Naive thymus-derived CD8-positive, alpha-beta T cell (primary cell): ENCODE measurements around the gene AGO1. TPM values are rescaled to one million over a fixed set of nuclear protein-coding genes. Genes with fewer than 3 reads are reported as not detected.

Source experiments
- ATAC-seq, 2 donors: fragments of 150-1000 bp; cut with Tn5 transposase in 1 of 2; sonication (Bioruptor Pico), chemical (Tn5 transposase) in 1 of 2; 1 replicate in 1 of 2; 2 replicates in 1 of 2; pipeline ENCODE4 v1.10.0; 2021; ENCODE audit warnings: mild to moderate bottlenecking in 2 of 2, moderate library complexity in 2 of 2
- POLR2A ChIA-PET: fragments of 350-600 bp; sonication (Branson Sonifier 250); formaldehyde crosslinking; loops from one replicate; lab custom pipeline; 2021; ENCODE audit warnings: antibody characterized with exemption; lab: Charles Lee
- DNase-seq, 10 donors: peaks; one replicate each; pipeline versions ENCODE4 v3.0.0 to v3.0.0-alpha.2; 2020 to 2022
- H3K27ac Mint-ChIP-seq, 10 donors: one replicate each; pipeline ENCODE4 v1.8.0; 2020 to 2022; ENCODE audit warnings: mild to moderate bottlenecking in 10 of 10, mixed read lengths in 10 of 10, moderate library complexity in 4 of 10, inconsistent platforms in 1 of 10
- H3K27me3 Mint-ChIP-seq, 5 donors: one replicate each; pipeline ENCODE4 v1.8.0; 2021 to 2022; ENCODE audit warnings: mixed read lengths in 5 of 5
- H3K36me3 Mint-ChIP-seq, 3 donors: one replicate each; pipeline ENCODE4 v1.8.0; 2020 to 2022; ENCODE audit warnings: mixed read lengths in 3 of 3, mild to moderate bottlenecking in 2 of 3, inconsistent platforms in 1 of 3
- H3K4me1 Mint-ChIP-seq, 4 donors: one replicate each; pipeline ENCODE4 v1.8.0; 2021 to 2022; ENCODE audit warnings: mixed read lengths in 4 of 4
- H3K4me3 Mint-ChIP-seq, 10 donors: one replicate each; pipeline ENCODE4 v1.8.0; 2020 to 2022; ENCODE audit warnings: mild to moderate bottlenecking in 10 of 10, mixed read lengths in 10 of 10, moderate library complexity in 6 of 10, inconsistent platforms in 1 of 10
- H3K9me3 Mint-ChIP-seq, 9 donors: one replicate each; pipeline ENCODE4 v1.8.0; 2020 to 2022; ENCODE audit warnings: mixed read lengths in 9 of 9, mild to moderate bottlenecking in 3 of 9, inconsistent platforms in 1 of 9, moderate library complexity in 1 of 9
- polyA plus RNA-seq, 3 donors: library from polyadenylated mRNA; unstranded; fragments of 300-500 nt; fragmentation: Illumina TruSeq; gene quantifications; one replicate each; pipeline ENCODE4 v1.2.3, GENCODE V29; 2021
- total RNA-seq, 8 experiments: library from RNA in 2 of 8; stranded (reverse) in 2 of 8; gene quantifications; one replicate each; pipeline ENCODE4 v1.2.3 and lab custom pipeline; 2021 to 2026

The AGO1 gene
- total and polyA plus RNA-seq, 5 experiments from 2014 or later: 6.1 to 28.3 (median 9.9) TPM

GRCh38 chr1:35893051-35893879 lies 10.3 kb downstream of the AGO1 start:
- Mint-ChIP-seq H3K9me3 (no peaks in the 10 kb centered on the region), H3K4me3 (no peak overlapping the region), H3K27ac (peak overlapping the region in 1 of 10 donors; percentile 22), H3K36me3 (peaks cover 0 to 93% (median 8%) of the 10 kb centered on the region in 3 donors), H3K4me1 (peaks cover 0 to 13% (median 2%) of the 10 kb centered on the region in 4 donors), H3K27me3 (no peaks in the 10 kb centered on the region)
- POLR2A ChIA-PET: interaction anchor here (1.9 kb wide), 1 partner anchor 10 kb away, joined by 6 read pairs; the partner anchor contains the start of gene AGO1
- DNase-seq: no peak
- ATAC-seq: no peak

- Mint-ChIP-seq H3K4me1 (peaks cover 0 to 9% (median 0%) of the 10 kb centered on the region in 4 donors), H3K9me3 (no peaks in the 10 kb centered on the region), H3K27ac (peak overlapping the region in 1 of 10 donors; percentile 73), H3K36me3 (peaks cover 5 to 93% (median 12%) of the 10 kb centered on the region in 3 donors), H3K4me3 (no peak overlapping the region), H3K27me3 (no peaks in the 10 kb centered on the region)
- ATAC-seq (peak in 1 of 2 donors; percentile 62), DNase-seq (peak in 1 of 10 donors; percentile 11)
- POLR2A ChIA-PET: no interaction called here
Measured at GRCh38 chr1:35894183-35894582, 11.2 kb downstream of the AGO1 start.

- ATAC-seq (no peak), DNase-seq (no peak)
- Mint-ChIP-seq H3K4me1 (peaks cover 0 to 9% (median 0%) of the 10 kb centered on the region in 4 donors), H3K36me3 (peaks cover 5 to 95% (median 12%) of the 10 kb centered on the region in 3 donors), H3K27me3 (no peaks in the 10 kb centered on the region), H3K9me3 (no peaks in the 10 kb centered on the region), H3K4me3 (no peak overlapping the region), H3K27ac (peak overlapping the region in 3 of 10 donors; percentile 29 to 76 (median 73))
- POLR2A ChIA-PET: no interaction called here
Measured at GRCh38 chr1:35894656-35895055, 11.6 kb downstream of the AGO1 start.

- POLR2A ChIA-PET: no interaction called here
- H3K9me3 Mint-ChIP-seq: no peaks in the 10 kb centered on the region
- no peak overlapping the region for H3K4me3 Mint-ChIP-seq
- DNase-seq: no peak
- no peak for ATAC-seq
- H3K27ac Mint-ChIP-seq: no peak overlapping the region
- peaks cover 0 to 2% (median under 1%) of the 10 kb centered on the region in 4 donors for H3K4me1 Mint-ChIP-seq
- H3K27me3 Mint-ChIP-seq: no peaks in the 10 kb centered on the region
- peaks cover 5 to 91% (median 25%) of the 10 kb centered on the region in 3 donors for H3K36me3 Mint-ChIP-seq
Measured at GRCh38 chr1:35899941-35900340, 16.9 kb downstream of the AGO1 start.

- Mint-ChIP-seq H3K4me3 (no peak overlapping the region), H3K36me3 (peaks cover 5 to 88% (median 22%) of the 10 kb centered on the region in 3 donors), H3K27ac (no peak overlapping the region), H3K4me1 (peaks cover 0 to 2% (median under 1%) of the 10 kb centered on the region in 4 donors), H3K27me3 (no peaks in the 10 kb centered on the region), H3K9me3 (no peaks in the 10 kb centered on the region)
- no peak for DNase-seq
- ATAC-seq: no peak
- POLR2A ChIA-PET: interaction anchor here (0.7 kb wide), 1 partner anchor 188 kb away, joined by 7 read pairs; no protein-coding TSS in a partner anchor
Measured at GRCh38 chr1:35901235-35901634, 18.2 kb downstream of the AGO1 start.

- Mint-ChIP-seq H3K27me3 (no peaks in the 10 kb centered on the region), H3K27ac (no peak overlapping the region), H3K4me1 (peaks cover 0 to 4% (median 1%) of the 10 kb centered on the region in 4 donors), H3K36me3 (peaks cover 9 to 87% (median 31%) of the 10 kb centered on the region in 3 donors), H3K4me3 (no peak overlapping the region), H3K9me3 (no peaks in the 10 kb centered on the region)
- DNase-seq: no peak
- ATAC-seq: no peak
- POLR2A ChIA-PET: no interaction called here
Measured at GRCh38 chr1:35902671-35903070, 19.7 kb downstream of the AGO1 start.

GRCh38 chr1:35914717-35915116 lies 31.7 kb downstream of the AGO1 start:
- H3K27ac Mint-ChIP-seq: no peak overlapping the region
- no peak overlapping the region for H3K4me3 Mint-ChIP-seq
- DNase-seq: no peak
- ATAC-seq: no peak
- no peaks in the 10 kb centered on the region for H3K9me3 Mint-ChIP-seq
- H3K36me3 Mint-ChIP-seq: peaks cover 17 to 95% (median 40%) of the 10 kb centered on the region in 3 donors
- no peaks in the 10 kb centered on the region for H3K27me3 Mint-ChIP-seq
- H3K4me1 Mint-ChIP-seq: peaks cover 0 to 1% (median 0%) of the 10 kb centered on the region in 4 donors
- POLR2A ChIA-PET: no interaction called here

- ATAC-seq (no peak), DNase-seq (no peak)
- Mint-ChIP-seq H3K36me3 (peaks cover 17 to 98% (median 40%) of the 10 kb centered on the region in 3 donors), H3K9me3 (no peaks in the 10 kb centered on the region), H3K27me3 (no peaks in the 10 kb centered on the region), H3K4me3 (no peak overlapping the region), H3K4me1 (peaks cover 0 to 1% (median 0%) of the 10 kb centered on the region in 4 donors), H3K27ac (no peak overlapping the region)
- POLR2A ChIA-PET: no interaction called here
Measured at GRCh38 chr1:35915693-35916092, 32.7 kb downstream of the AGO1 start.

- no peak for DNase-seq
- Mint-ChIP-seq H3K4me1 (peaks cover 0 to 8% (median 4%) of the 10 kb centered on the region in 4 donors), H3K4me3 (no peak overlapping the region), H3K36me3 (peaks cover 0 to 33% (median 5%) of the 10 kb centered on the region in 3 donors), H3K9me3 (no peaks in the 10 kb centered on the region), H3K27ac (no peak overlapping the region), H3K27me3 (no peaks in the 10 kb centered on the region)
- POLR2A ChIA-PET: interaction anchor here (0.6 kb wide), 2 partner anchors 42 to 535 kb away, joined by 3 to 4 read pairs; no protein-coding TSS in a partner anchor
- no peak for ATAC-seq
Measured at GRCh38 chr1:35923791-35924221, 40.8 kb downstream of the AGO1 start.

GRCh38 chr1:35924838-35925237 lies 41.8 kb downstream of the AGO1 start:
- POLR2A ChIA-PET: no interaction called here
- Mint-ChIP-seq H3K27ac (peak overlapping the region in 5 of 10 donors; percentile 16 to 63 (median 43)), H3K4me1 (peaks cover 2 to 18% (median 6%) of the 10 kb centered on the region in 4 donors), H3K36me3 (peaks cover 0 to 22% (median 0%) of the 10 kb centered on the region in 3 donors), H3K4me3 (no peak overlapping the region), H3K27me3 (no peaks in the 10 kb centered on the region), H3K9me3 (no peaks in the 10 kb centered on the region)
- ATAC-seq (no peak), DNase-seq (no peak)

GRCh38 chr1:35925741-35926140 lies 42.7 kb downstream of the AGO1 start:
- Mint-ChIP-seq H3K36me3 (peaks cover 0 to 13% (median 0%) of the 10 kb centered on the region in 3 donors), H3K27ac (peak overlapping the region in 2 of 10 donors; percentile 1 to 15), H3K9me3 (no peaks in the 10 kb centered on the region), H3K4me1 (peaks cover 3 to 24% (median 10%) of the 10 kb centered on the region in 4 donors), H3K27me3 (no peaks in the 10 kb centered on the region), H3K4me3 (peak overlapping the region in 1 of 10 donors; percentile 28)
- DNase-seq (no peak), ATAC-seq (no peak)
- POLR2A ChIA-PET: no interaction called here

- H3K27ac Mint-ChIP-seq: no peak overlapping the region
Measured at GRCh38 chr1:35927472-35927871, 44.5 kb downstream of the AGO1 start.

More at GRCh38 chr1:35927472-35927871, 44.5 kb downstream of the AGO1 start:
- DNase-seq (no peak), ATAC-seq (no peak)
- Mint-ChIP-seq H3K9me3 (no peaks in the 10 kb centered on the region), H3K27me3 (no peaks in the 10 kb centered on the region), H3K4me3 (no peak overlapping the region), H3K36me3 (peaks cover 0 to 5% (median 0%) of the 10 kb centered on the region in 3 donors), H3K4me1 (peaks cover 5 to 36% (median 20%) of the 10 kb centered on the region in 4 donors)
- POLR2A ChIA-PET: interaction anchor here (0.8 kb wide), 1 partner anchor 19 kb away, joined by 3 read pairs; no protein-coding TSS in a partner anchor
